GM19351 (cell line): ENCODE measurements around the gene TAF5.
"Not testable (repeated sequence)": the region's sequence is repeated elsewhere in the genome, so short reads cannot be mapped to it uniquely, and the experiment has no call there.

ENCODE experiments used
- ATAC-seq: cut with Tn5 transposase; IDR thresholded peaks from one replicate; pipeline ENCODE4 v1.9.1; 2021; ENCODE audit warnings: mild to moderate bottlenecking, moderate library complexity; ENCODE audit not compliant: unreplicated experiment

TAF5 gene

DNA sequence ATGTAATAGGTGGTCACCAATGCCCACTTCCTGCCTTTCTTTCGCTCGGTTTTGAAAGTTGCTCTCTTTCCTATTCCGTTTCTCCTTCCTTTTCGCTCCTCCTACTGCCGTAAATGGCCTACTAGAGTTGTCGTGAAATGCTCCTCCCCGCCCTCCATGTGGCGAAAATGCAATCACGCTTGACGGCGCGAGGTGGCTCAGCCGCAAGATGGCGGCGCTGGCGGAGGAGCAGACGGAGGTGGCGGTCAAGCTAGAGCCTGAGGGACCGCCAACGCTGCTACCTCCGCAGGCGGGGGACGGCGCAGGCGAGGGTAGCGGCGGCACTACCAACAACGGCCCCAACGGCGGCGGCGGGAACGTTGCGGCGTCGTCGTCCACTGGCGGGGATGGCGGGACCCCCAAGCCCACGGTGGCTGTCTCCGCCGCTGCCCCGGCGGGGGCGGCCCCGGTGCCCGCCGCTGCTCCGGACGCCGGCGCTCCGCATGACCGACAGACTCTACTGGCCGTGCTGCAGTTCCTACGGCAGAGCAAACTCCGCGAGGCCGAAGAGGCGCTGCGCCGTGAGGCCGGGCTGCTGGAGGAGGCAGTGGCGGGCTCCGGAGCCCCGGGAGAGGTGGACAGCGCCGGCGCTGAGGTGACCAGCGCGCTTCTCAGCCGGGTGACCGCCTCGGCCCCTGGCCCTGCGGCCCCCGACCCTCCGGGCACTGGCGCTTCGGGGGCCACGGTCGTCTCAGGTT is at the start of gene TAF5:
TSS of gene TAF5 (plus strand) at position 195 of the 737 bp plus-strand sequence. CDS start at position 209, 14 bp downstream.
- peak; percentile 54 for ATAC-seq

DNA sequence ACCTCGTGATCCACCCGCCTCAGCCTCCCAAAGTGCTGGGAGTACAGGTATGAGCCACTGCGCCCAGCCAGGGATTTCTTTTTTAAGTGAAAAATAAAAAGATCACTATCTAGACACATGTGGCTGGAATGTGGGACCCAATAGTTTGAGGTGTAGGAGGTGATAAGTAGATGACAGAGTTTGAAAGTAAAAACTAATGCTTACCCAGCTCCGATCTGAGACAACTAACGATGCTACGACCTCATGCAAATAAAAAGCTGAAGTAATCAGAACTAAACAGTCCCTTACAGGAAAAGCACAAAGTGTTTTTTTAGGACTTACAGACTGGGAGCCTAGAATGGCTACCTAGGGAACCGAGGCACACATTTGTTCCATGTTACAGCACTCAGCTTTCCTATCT is 39.9 kb upstream of the TAF5 start:
- no peak for ATAC-seq

- no peak for ATAC-seq
Measured at GRCh38 chr10:103333934-103334520, 33.7 kb upstream of the TAF5 start.

- ATAC-seq, result no peak
Measured at GRCh38 chr10:103334567-103334966, 33.2 kb upstream of the TAF5 start.

DNA sequence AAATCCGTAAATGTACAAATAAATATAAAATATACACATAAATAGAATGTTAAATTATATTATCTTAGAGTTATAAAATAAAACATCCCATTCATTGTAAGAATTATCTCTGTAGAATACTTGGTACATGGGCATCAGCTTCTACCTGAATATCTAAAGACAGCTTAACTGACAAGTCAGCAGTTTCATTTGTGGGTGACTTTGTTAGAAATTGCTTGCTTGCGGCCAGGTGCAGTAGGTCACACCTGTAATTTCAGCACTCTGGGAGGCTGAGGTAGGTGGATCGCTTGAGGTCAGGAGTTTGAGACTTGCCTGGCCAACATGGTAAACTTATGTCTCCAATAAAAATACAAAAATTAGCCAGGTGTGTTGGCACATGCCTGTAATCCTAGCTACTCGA is 31.4 kb upstream of the TAF5 start:
- ATAC-seq, result no peak

DNA sequence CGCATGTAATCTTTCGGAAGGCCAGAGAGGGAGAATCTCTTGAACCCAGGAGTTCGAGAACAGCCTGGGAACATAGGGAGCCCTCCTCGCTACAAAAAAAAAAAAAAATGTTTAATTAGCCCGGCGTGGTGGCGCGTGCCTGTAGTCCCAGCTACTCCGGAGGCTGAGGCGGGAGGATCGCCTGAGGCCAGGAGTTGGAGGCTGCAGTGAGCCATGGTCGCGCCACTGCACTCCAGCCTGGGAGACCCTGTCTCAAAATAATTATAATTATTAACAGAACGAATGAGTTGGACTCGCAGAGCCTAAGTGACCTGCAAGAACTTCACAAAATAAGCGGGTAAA is 17.6 kb upstream of the TAF5 start:
- ATAC-seq, result no peak

- peak; percentile 80 for ATAC-seq
Measured at GRCh38 chr10:103350517-103351260, 17.1 kb upstream of the TAF5 start, which contains the start of gene PCGF6. PCGF6 (minus strand) TSS chr10:103351140; CDS start chr10:103351066, 74 bp downstream.

DNA sequence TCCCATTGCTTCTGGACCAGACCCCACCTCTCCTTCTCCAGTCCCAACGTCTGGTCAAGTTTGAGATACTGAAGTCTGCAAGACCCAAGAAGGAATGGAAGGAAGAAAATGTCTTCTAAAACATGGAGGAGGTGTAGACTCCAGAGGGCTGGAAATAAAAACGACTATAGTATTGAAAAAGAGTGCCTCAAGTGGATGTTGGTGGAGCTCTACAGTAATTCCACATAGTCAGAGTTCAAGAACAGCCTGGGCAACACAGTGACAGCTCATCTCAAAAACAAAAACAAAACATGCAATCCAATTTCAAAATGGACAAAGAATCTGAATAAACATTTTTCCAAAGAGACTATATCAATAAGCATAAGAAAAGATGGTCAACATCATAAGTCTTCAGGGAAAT is 14.5 kb upstream of the TAF5 start:
- no peak for ATAC-seq

GRCh38 chr10:103354567-103354966 is 13.2 kb upstream of the TAF5 start:
- not testable (repeated sequence) for ATAC-seq

DNA sequence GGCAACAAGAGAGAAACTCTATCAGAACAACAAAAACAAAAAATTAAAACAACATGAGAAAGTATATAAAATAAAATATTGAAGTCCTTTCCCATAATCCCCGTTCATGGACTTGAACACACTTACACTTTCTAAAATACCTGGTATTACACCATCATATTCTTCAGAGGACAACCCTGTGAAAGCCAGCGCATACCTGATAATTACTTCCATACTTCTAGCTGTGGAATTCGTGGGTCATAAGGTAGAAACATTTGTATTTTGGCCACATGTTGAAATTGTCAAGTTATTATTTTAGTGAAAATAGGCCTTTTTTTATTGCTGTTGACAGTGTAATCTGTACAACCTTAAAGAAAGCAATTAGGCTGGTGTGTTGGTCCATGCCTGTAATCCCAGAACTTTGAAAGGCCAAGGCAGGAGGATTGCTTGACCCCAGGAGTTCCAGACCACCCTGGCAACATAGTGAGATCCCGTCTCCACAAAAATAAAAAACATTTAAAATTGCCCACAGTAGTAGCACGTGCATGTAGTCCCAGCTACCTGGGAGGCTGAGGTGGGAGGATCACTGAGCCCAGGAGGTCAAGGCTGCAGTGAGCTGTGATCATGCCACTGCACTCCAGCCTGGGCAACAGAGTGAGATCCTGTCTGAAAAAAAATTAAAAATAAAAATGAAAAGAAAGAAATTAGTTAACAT is 11.7 kb upstream of the TAF5 start:
- ATAC-seq, result no peak

DNA sequence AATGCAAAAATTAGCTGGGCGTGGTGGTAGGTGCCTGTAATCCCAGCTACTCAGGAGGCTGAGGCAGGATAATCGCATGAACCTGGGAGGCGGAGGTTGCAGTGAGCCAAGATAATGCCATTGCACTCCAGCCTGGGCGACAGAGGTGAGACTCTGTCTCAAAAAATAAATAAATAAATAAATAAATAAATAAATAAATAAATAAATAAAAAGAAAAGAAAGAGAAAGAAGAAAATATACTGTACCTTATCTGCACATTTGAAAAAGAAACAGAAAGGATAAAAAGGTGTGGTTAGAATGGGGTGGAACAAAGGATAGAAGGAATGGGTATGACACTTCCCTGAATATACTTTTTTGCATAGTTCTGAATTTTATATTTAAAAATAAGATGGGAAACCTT is 8.3 kb upstream of the TAF5 start:
- not testable (repeated sequence) for ATAC-seq

DNA sequence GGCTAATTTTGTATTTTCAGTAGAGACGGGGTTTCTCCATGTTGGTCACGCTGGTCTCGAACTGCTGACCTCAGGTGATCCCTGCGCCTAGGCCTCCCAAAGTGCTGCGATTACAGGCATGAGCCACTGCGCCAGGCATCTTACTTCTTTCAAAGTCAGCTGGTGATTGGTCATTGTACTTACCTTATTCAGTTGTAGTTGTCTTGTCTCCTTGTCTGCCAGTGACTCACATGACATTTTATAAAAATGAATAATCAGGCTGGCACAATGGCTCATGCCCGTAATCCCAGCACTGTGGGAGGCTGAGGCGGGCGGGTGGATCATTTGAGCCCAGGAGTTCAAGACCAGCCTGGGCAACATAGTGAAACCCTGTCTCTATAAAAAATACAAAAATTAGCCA is 7.0 kb upstream of the TAF5 start:
- ATAC-seq, result not testable (repeated sequence)

DNA sequence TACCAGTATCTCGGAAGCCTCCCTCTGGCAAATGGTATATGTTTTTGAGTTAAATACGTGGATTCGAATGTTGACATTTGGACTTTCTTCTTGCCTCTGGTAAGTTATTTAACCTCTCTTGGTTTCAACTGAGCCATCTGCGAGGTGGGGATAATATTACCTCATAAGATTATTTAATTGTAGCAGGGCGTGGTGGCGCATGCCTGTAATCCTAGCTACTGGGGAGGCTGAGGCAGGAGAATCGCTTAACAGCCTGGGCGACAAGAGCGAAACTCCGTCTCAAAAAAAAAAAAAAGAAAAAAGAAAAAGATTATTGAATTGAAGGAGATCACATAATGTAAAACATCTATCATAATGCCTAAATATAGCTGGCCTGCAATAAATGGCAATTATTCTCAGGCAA is 396 bp upstream of the TAF5 start:
- ATAC-seq, result no peak

DNA sequence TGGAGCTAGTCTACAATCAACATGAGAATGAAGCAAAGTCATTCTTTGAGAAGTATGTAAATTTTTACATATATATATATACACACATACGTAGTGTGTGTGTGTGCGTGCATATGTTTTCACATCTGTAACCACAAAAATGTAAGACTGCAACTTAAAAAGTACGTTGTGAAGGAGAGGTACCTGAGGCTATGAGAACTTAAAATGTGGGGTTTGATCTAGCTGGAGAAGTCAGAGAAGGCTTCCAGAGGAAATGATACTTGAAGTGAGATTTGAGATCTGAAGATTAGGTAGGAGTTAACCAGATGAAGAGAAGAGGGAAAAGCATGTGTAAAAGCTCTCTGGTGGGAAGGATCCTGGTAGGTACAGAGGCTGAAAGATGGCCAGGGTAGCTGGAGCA is 5.8 kb downstream of the TAF5 start:
- peak; percentile 49 for ATAC-seq

GRCh38 chr10:103374263-103374662 is 6.5 kb downstream of the TAF5 start:
- ATAC-seq, result no peak

DNA sequence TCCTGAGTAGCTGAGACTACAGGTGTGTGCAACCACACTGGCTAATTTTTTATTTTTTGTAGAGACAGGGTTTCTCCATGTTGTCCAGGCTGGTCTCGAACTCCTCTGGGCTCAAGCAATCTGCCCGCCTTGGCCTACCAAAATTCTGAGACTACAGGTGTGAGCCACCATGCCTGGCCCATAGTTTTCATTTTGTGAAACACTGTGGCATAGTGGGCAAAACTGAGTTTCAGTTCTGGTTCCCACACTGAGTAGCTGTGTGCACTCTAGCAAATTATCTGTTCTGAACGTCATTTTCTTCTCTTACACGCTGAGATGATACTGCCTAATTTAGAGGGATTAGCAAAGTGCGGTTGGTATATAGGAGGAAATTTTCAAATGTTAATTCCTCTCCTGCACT is 15.0 kb downstream of the TAF5 start:
- ATAC-seq, result no peak

GRCh38 chr10:103394180-103394579 is 26.4 kb downstream of the TAF5 start:
- ATAC-seq, result no peak

- ATAC-seq, result no peak
Measured at GRCh38 chr10:103395754-103396066, 27.9 kb downstream of the TAF5 start.

DNA sequence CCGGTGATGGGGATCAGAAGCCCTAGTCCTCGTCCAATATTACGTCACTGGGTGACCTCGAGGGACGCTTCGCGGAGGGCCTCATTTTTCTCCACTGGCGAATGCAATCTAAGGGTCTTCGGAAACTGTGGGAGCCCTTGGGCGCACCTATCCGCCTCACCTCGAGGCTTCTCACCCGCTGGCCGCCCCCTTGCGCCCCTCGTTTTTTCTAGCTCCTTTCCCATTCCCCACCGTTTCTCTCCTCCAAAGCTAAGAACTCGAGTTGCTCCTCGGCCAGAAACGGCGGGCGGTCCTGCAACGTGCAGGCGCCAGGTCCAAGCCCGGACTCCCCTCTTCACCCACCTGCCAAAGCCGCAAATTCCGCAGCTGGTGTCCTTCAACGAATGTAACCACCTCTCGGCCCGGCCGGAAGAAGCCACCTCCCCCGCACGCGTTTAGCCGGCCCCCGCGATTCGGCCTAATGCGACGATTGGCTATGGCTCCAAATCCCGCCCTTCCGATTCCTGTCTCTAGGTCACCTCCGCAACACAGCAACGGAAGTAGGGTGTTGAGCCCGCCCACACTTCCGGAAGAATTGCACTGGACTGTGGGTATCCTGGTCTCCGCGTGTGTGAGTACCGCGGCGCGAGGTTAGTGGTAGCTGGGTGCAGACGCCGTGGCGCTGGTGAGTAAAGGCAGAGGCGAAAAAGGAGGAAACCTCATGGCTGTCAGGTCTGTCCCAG is 28.5 kb downstream of the TAF5 start, which contains the start of the genes ATP5MK and PDCD11:
TSS of gene ATP5MK (minus strand) at position 409 of the 722 bp plus-strand sequence. CDS start 4,018 bp downstream, outside the sequence.
TSS of gene PDCD11 (plus strand) at position 560 of the 722 bp plus-strand sequence. CDS start 1,801 bp downstream, outside the sequence.
- peak; percentile 99 for ATAC-seq

DNA sequence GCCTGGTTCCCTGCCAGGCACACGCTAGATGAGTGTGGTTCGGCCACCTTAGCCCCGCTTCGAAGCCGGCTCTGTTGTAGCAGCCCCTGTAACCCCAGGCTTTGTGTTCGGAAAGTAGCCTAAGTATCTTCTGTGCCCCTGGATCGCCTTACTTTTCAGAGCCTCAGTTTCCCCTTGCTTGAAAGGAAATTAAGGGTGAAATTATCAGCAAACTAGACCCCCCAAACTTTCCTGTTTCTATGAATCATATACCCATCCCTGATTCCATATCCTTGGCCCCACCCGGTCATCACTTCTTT is 29.0 kb downstream of the TAF5 start:
- no peak for ATAC-seq
